Measurements from ENCODE around the gene BEND6.

BEND6 gene

GRCh38 chr6:56944661-56945060 lies 10.2 kb upstream of the BEND6 start:
- no peak for DNase-seq

GRCh38 chr6:56946368-56946767 lies 8.5 kb upstream of the BEND6 start:
- DNase-seq = no peak

DNA sequence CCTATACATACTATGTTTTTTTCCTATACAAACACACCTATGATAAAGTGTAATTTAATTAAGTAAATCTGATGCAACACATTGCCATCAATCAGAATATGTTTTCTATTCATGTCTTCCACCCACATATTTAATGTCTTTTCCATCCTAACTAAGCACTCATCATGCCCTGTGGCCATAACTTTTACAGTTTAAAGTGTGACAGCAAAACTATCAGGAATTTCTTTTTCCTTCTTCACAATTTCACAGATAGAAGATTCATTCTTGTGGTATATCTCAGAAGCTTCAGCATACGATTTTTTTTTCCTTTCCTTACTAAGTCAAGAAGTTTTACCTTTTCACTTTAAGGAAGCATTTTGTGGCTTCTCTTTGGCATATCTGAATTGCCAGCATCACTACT lies 7.0 kb upstream of the BEND6 start:
- no peak for DNase-seq

- DNase-seq = no peak
Measured at GRCh38 chr6:56949265-56949664, 5.6 kb upstream of the BEND6 start.

DNA sequence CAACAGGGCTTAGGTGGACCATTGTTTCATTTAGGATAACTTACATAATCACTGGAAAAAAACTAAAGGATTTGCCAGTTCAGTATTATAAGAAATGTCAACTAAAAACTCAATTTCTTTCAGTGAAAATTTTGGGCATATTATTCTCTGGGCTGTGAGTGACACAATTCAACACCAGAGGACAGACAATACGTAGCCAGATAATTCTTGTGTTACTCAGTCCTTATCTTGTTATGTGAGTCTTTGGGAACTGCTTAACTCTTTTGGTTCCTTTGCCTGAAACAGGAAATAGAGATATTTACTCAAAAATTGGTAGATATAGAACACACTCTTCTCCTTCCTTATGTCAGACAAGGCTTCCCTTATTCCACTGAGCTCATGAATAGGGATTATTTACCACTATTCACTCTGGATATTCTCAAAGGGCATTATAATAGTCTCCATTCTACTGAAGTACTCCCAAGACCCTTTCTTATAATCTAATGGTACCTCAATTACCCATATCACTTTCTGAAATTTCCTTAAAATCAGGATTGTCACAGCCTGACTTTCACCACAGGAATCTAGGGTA lies 4.9 kb upstream of the BEND6 start:
- no peak for DNase-seq

DNA sequence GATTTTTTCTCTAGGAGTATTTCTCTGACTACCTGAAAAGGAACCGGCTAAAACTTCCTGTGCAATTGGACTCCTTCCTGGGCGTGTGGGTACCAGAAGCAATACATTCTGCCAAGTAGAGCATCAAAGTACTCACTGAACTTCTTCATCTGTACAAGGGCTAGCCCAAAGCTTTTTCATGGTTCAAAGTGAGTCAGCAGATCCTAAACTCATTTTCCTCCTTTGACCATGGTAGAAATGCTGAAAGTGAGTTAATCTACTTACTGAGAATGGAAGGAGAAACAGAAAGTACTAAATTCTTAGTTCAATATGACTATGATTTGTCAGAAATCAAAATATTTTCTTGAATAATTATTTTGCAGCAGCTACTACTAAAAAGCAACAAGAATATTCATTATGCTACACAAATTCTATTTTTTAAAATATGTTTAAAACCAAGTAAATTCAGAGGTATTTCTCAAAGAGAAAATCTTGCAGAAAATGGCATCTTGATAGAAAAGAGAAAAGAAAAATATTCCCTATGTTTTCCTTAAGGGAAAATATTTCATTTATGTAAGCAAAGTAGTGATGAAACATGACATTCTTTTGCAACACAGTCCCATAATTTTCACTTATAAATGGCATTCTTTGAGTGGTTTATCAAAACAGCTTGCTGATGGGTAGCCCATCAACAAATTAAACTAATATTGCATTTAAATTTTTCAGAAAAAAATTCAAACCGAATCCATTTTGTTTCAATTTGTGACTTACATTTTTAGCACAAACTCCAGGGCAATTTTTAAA lies 3.7 kb upstream of the BEND6 start:
- DNase-seq = no peak

DNA sequence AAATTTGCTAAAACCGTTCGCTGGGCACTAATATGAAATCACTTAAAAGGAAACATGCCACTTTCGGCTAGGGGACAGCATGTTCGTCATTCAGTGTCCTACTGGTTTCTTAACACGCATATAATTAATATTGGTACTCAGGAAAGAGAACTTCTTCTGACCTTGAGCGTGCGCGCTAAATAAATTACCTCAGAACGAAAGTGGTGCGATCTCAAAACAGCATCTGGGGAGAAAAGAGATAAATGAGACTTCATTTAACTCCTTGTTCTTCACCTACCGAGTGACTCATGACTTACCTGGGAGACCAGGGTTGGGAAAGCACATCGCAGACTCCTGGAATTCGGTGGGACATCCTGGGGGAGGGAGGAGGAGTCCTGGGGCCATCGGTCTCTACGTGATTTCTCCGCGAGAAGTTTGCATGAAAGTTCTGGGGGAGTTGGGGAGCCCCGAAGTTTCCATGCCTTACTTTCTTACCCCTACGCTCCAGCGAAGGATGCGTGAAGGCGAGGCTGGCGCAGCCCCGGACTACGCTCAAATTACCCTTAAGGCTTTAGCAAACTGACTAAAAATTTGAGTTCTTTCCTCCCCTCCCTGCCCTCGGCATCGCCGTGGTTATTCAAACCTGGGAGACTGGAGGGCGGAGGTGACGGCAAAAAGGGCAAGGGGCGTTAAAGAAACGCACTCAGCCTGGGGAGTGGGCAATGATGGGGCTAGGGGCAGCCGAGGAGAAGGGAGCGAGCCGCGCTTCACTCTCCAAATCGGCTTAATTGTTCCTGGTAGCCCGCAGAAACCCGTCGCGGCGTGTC lies 1.1 kb upstream of the BEND6 start:
- DNase-seq = no peak

- DNase-seq = peak; percentile 82 to 86
Measured at GRCh38 chr6:56955171-56956155, 556 bp downstream of the BEND6 start.

DNA sequence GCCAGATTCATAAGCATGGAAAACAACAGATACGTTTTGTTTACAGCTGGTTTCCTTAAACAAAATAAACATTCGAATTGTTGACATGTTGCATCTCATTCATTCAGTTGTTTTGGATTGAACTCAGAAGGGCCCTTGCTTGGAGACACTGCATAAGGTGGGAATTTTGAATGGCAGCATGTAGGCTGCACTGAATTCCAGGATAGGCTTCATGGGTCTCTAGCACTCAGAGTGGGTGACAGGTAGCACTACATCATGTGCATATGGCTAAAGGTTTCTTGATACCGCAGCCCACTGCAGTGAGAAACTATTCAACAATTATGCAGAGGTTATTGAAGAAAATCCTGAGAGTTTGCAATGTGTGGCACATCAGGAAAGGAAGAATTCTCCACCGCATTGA lies 1.6 kb downstream of the BEND6 start:
- DNase-seq = no peak

DNA sequence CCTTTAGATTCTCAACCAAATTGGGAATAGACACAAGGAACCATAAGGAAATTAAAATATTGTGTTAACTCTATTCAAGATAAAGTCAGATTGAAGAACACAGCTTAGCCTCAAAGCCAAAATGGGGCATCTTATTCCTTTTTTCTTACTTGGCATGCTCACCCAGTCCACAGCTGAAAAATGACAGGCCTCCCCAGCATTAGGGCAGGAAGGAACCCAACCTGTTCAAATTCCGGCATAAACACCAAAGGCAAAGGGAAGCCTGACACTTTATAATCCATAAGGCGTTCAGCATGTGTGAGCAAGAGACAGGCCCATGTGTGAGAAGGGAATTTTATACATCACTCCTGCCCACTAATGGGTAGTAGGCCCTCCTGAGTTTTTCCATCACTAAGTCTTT lies 2.9 kb downstream of the BEND6 start:
- DNase-seq = no peak

DNA sequence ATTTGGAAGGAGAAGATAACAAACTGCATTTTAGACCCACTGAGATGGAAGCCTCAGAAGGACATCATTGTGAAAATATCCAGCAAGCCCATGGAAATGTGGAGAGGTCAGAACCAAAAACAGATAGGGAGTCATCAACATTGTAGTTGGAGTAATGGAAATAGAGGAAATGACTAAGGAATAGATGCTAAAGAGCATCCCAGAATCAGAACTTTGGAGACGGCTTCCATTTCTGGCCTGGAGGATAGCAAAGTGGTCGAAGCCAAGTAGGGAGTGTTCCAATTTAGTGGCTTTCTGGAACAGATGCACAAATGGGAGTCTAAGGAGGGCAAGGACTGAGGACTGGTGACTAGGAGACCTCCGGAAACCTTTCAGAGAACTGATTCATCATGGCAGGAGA lies 3.6 kb downstream of the BEND6 start:
- no peak for DNase-seq

DNA sequence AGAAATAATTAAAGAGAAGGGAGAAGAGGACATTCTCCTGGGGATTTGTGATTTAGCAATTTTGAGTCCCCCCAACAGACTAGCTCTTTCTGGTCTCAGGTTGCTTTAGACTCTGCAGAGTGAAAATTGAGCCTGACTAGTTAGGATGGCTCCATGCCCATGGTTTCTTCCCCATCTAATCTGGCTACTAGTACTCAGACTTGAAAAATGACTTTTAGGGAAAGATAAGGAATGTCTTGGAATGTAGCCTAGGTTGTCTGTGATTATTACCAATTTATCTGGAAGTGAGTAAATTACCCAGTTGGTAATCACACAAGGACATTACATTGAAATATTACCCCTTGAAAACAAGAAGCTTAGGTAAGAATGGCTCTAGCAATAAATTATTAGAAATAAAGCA lies 4.2 kb downstream of the BEND6 start:
- DNase-seq = no peak

GRCh38 chr6:56959938-56960337 lies 5.0 kb downstream of the BEND6 start:
- no peak for DNase-seq

- no peak for DNase-seq
Measured at GRCh38 chr6:56961151-56961550, 6.2 kb downstream of the BEND6 start.

- no peak for DNase-seq
Measured at GRCh38 chr6:56962441-56962840, 7.5 kb downstream of the BEND6 start.

DNA sequence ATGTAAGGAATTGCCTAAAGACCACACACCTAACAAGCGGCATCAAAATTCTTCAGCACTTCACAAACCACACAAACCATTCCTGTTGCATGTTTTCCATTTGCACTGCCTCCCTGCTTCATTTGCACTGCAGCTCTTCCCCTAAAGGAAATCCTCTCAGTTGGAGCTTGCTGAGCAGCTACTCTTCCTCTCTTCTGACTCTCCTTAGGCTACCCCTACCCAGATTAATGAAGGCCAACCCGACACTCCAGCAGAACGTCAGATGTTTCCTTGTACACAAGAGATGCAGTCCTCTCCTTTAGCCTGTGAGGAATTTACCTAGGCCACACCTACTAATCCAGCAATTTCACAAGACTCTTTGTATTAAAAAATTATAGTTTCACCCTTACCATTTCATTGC lies 8.1 kb downstream of the BEND6 start:
- no peak for DNase-seq

GRCh38 chr6:56963793-56964192 lies 8.9 kb downstream of the BEND6 start:
- DNase-seq = no peak

DNA sequence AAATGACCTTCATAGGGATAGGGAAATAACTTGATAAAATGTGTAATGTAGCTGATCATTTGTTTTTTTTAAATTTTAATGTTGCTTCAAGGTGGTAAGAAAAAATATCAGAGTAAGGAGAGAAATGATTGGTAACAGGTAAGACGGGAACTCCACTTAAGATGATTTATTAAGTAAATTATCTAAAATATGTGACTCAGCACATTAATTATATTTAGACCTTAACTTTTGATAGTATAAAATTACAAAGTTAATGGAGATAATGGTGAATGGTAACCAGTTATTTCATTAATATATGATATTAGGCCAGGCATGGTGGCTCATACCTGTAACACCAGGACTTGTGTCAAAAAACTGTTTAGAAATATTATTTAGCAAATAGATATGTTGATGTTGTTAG lies 10.2 kb downstream of the BEND6 start:
- DNase-seq = no peak

DNA sequence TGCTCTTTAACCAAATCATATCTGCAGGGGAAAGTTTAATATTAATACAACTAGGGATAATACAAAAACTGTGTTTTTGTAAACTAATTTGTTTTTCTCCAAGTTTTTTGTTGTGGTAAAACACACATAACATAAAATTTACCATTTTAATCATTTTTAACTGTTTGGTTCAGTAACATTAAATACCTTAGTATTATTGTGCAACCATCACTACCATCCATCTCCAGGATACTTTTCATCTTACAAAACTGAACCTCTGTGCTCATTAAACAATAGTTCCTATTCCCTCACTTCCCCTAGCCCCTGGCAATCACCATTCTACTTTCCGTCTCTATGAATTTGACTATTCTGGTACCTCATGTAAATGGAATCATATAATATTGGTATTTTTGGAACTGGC lies 15.9 kb downstream of the BEND6 start:
- no peak for DNase-seq

DNA sequence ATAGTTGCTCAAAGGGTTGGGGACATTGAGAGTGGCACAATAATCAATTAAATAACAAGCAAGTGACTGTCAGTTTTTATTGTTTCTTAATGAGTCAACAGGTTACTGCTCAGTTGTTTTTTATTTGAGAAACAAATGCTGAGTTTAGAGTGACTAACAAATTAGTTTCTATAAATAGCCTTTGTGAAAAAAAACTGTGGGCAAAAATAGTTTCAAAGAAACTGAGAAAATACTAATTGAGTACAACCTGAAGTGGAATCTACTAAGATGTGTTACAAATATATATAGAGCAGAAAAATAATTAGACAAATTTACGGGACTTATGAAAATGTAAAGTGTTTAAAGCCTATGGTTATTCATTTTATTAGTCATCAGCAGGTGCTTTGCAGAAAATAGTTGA lies 22.3 kb downstream of the BEND6 start:
- no peak for DNase-seq

DNA sequence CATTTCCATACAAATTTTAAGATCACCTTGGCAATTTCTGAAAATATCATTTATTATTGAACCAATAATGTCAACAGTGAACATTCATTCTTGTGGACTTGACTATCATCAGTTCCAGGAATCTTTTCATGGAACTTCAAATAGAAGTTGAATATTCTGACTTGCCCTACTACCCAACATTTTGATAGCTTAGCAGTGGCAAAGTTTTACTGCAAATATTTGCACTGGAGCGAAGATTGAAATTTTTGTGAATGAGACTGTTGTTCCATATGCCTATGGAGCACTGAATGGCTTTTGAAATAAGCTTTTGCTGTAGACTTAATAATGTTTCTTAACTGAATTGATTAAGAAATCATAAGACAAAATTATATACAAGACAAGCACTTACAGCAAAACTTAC lies 23.6 kb downstream of the BEND6 start:
- DNase-seq = no peak

- peak; percentile 49 for DNase-seq
Measured at GRCh38 chr6:56984361-56984760, 29.5 kb downstream of the BEND6 start.

DNA sequence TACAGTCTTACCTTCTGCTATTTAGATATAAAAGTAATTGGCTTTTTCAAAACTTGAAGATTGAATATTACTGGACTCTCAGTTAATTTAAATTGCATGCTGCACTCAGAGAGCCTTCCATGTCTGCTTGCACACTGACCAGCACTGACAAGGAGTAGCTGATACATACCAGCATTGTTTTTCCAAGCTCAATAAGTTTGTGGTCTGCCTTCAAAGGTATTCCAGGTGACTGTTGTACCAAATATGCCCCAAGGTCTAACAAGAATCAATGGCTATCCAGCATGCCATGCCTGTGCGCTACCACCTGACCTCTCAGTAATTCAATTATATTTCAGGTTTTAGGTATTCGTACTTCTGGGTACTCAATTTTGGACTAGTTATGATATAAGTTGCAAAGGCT lies 30.0 kb downstream of the BEND6 start:
- DNase-seq = no peak

All from inflammatory macrophage (primary cell).